Osteocyte (in vitro differentiated cells): ENCODE measurements around the gene TMCC3. TPM values are rescaled to one million over a fixed set of nuclear protein-coding genes. Genes with fewer than 3 reads are reported as not detected.

ENCODE experiments used
- DNase-seq: peaks from one replicate; pipeline ENCODE4 v3.0.0; 2021; ENCODE audit warnings: mixed read lengths; ENCODE audit not compliant: unreplicated experiment; ENCODE audit errors: extremely low spot score
- H3K27ac Mint-ChIP-seq: one replicate; pipeline ENCODE4 v1.8.0; 2021; ENCODE audit warnings: mild to moderate bottlenecking, mixed read lengths; ENCODE audit not compliant: unreplicated experiment
- H3K27me3 Mint-ChIP-seq: one replicate; pipeline ENCODE4 v1.8.0; 2021; ENCODE audit warnings: mixed read lengths; ENCODE audit not compliant: unreplicated experiment
- H3K36me3 Mint-ChIP-seq: one replicate; pipeline ENCODE4 v1.8.0; 2021; ENCODE audit warnings: mixed read lengths; ENCODE audit not compliant: unreplicated experiment
- H3K4me1 Mint-ChIP-seq: one replicate; pipeline ENCODE4 v1.8.0; 2021; ENCODE audit warnings: mixed read lengths; ENCODE audit not compliant: unreplicated experiment
- H3K4me3 Mint-ChIP-seq: one replicate; pipeline ENCODE4 v1.8.0; 2021; ENCODE audit warnings: mild to moderate bottlenecking, moderate library complexity, mixed read lengths; ENCODE audit not compliant: unreplicated experiment
- H3K9me3 Mint-ChIP-seq: one replicate; pipeline ENCODE4 v1.8.0; 2021; ENCODE audit warnings: mixed read lengths; ENCODE audit not compliant: unreplicated experiment
- total RNA-seq: library from RNA; stranded (reverse); gene quantifications from 2 replicates; pipeline ENCODE4 v1.2.1, GENCODE V29; 2021
- TF ChIP-seq, protein P1 (sequence below): fragments of 200-600 bp; sonication (generic); IDR thresholded peaks from 2 replicates; pipeline ENCODE4 v1.5.0; 2021; ENCODE audit warnings: antibody characterized with exemption, mild to moderate bottlenecking, moderate library complexity

The TMCC3 gene
- total RNA-seq, 1 donor from 2014 or later = not detected

- Mint-ChIP-seq H3K36me3 (no peaks in the 10 kb centered on the region), H3K9me3 (no peaks in the 10 kb centered on the region), H3K27ac (no peak overlapping the region), H3K4me3 (no peak overlapping the region), H3K4me1 (no peaks in the 10 kb centered on the region), H3K27me3 (peaks cover 8% of the 10 kb centered on the region)
- TF ChIP-seq, protein P1, sequence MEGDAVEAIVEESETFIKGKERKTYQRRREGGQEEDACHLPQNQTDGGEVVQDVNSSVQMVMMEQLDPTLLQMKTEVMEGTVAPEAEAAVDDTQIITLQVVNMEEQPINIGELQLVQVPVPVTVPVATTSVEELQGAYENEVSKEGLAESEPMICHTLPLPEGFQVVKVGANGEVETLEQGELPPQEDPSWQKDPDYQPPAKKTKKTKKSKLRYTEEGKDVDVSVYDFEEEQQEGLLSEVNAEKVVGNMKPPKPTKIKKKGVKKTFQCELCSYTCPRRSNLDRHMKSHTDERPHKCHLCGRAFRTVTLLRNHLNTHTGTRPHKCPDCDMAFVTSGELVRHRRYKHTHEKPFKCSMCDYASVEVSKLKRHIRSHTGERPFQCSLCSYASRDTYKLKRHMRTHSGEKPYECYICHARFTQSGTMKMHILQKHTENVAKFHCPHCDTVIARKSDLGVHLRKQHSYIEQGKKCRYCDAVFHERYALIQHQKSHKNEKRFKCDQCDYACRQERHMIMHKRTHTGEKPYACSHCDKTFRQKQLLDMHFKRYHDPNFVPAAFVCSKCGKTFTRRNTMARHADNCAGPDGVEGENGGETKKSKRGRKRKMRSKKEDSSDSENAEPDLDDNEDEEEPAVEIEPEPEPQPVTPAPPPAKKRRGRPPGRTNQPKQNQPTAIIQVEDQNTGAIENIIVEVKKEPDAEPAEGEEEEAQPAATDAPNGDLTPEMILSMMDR = no peak
- DNase-seq = no peak
Observed at GRCh38 chr12:94676922-94677321, 26.6 kb upstream of the TMCC3 start.

GRCh38 chr12:94676031-94676641, 25.8 kb upstream of the TMCC3 start:
- H3K27ac Mint-ChIP-seq = no peak overlapping the region
- no peaks in the 10 kb centered on the region for H3K4me1 Mint-ChIP-seq
- DNase-seq = no peak
- H3K9me3 Mint-ChIP-seq = no peaks in the 10 kb centered on the region
- TF ChIP-seq, protein P1 = no peak
- H3K4me3 Mint-ChIP-seq = no peak overlapping the region
- peaks cover 13% of the 10 kb centered on the region for H3K27me3 Mint-ChIP-seq
- H3K36me3 Mint-ChIP-seq = no peaks in the 10 kb centered on the region

GRCh38 chr12:94674835-94675234, 24.5 kb upstream of the TMCC3 start:
- H3K27ac Mint-ChIP-seq = no peak overlapping the region
- H3K4me1 Mint-ChIP-seq = no peaks in the 10 kb centered on the region

DNA sequence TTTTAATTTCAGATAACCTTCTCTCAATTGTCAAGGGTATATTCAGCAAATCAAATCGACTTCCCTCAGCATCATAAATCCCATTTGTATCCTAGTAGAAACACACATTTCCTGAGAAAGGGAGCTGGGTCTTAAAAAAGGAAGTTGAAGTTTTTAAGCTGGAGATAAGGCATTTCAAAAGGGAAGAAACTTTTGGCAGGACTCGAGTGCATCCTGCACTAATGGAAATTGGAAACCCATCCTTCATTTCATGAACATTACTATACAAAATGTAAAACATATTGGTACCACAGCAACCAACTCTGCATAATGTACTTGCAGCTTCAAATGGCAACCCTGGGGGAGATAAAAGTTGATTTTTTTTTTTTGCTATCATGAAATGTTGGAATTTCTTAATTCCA, 23.7 kb upstream of the TMCC3 start:
- Mint-ChIP-seq H3K36me3 (no peaks in the 10 kb centered on the region), H3K27me3 (peaks cover 26% of the 10 kb centered on the region), H3K4me3 (no peak overlapping the region), H3K9me3 (no peaks in the 10 kb centered on the region), H3K4me1 (no peaks in the 10 kb centered on the region), H3K27ac (no peak overlapping the region)
- no peak for DNase-seq
- TF ChIP-seq, protein P1 = no peak

More at GRCh38 chr12:94674835-94675234, 24.5 kb upstream of the TMCC3 start:
- H3K36me3 Mint-ChIP-seq = no peaks in the 10 kb centered on the region
- H3K27me3 Mint-ChIP-seq = peaks cover 25% of the 10 kb centered on the region
- no peak for DNase-seq
- TF ChIP-seq, protein P1 = no peak
- no peaks in the 10 kb centered on the region for H3K9me3 Mint-ChIP-seq
- no peak overlapping the region for H3K4me3 Mint-ChIP-seq

DNA sequence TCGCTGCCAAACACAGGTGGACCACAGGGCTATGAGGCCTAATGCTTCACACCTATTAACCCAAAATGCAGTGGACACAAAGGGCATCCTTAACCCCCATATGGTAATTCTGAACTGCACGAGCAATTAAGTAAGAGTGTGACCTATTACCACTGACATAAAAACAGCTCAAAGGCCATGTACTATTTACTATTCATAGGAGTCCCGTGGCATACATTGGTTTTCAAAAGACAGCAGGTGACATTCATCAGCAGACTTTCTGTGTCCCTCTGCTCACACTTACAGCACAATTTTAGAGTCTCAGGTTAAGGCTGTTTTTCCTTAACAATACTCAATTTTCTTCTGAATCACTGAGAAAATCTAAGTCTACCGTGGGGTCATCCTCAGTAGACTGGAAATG, 23.1 kb upstream of the TMCC3 start:
- Mint-ChIP-seq H3K9me3 (no peaks in the 10 kb centered on the region), H3K36me3 (no peaks in the 10 kb centered on the region), H3K4me3 (no peak overlapping the region), H3K4me1 (no peaks in the 10 kb centered on the region), H3K27me3 (peaks cover 29% of the 10 kb centered on the region), H3K27ac (no peak overlapping the region)
- TF ChIP-seq, protein P1 = no peak
- DNase-seq = no peak
